Ectodermal cell (in vitro differentiated cells): ENCODE data around the gene PTPRZ1.
A peak's percentile ranks its signal among the peaks of the same experiment; 100 is the strongest.

Experiments used
- H3K27ac ChIP-seq: 2 replicates; pipeline ENCODE4 v1.7.0; 2013; ENCODE audit warnings: mild to moderate bottlenecking, low read depth, low read length; ENCODE audit not compliant: insufficient read depth, poor library complexity, severe bottlenecking
- H3K27me3 ChIP-seq: 2 replicates; pipeline ENCODE4 v1.7.0; 2013; ENCODE audit warnings: mild to moderate bottlenecking, low read length; ENCODE audit not compliant: insufficient read depth, control insufficient read depth, poor library complexity, severe bottlenecking
- H3K36me3 ChIP-seq: one replicate; pipeline ENCODE4 v1.7.0; 2013; ENCODE audit warnings: low read length; ENCODE audit not compliant: control insufficient read depth, insufficient read depth
- H3K4me1 ChIP-seq: one replicate; pipeline ENCODE4 v1.7.0; 2013; ENCODE audit warnings: low read length; ENCODE audit not compliant: control insufficient read depth, insufficient read depth
- H3K4me3 ChIP-seq: 2 replicates; pipeline ENCODE4 v1.7.0; 2013; ENCODE audit warnings: low read depth, low read length, control low read depth; ENCODE audit not compliant: insufficient read depth
- H3K9me3 ChIP-seq: 2 replicates; pipeline ENCODE4 v1.7.0; 2013; ENCODE audit warnings: mild to moderate bottlenecking, low read length, moderate library complexity; ENCODE audit not compliant: control insufficient read depth
- WGBS, 2 experiments: methylation state at CpG; one replicate each; pipeline ENCODE4 v1.1.7; 2013; ENCODE audit warnings: missing lambda C conversion rate in 2 of 2; 5-methylcytosine and 5-hydroxymethylcytosine counted together

PTPRZ1 gene

DNA sequence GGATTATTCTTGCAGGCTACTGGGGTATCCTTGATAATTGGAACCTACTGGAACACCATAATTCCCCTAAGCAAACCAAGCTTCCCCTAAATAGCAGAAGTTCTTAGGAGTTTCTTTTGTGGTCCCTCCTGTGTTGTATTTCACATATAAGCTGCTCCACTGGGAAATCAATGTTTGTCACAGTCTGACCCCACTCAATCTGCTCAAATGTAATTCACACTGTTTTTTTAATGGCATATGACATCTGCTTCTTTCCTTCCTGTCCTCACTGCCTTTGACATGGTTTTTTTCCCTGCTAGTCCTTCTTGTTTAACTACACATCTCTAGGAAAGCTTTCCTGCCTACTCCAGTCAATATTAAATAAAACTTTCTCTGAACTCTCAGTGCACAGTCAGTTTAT lies 1.8 kb upstream of the PTPRZ1 start:
- H3K27ac ChIP-seq, result no peak overlapping the region
- H3K4me3 ChIP-seq, result no peak overlapping the region
- H3K4me1 ChIP-seq, result peaks cover 8% of the 10 kb centered on the region
- H3K36me3 ChIP-seq, result no peaks in the 10 kb centered on the region
- no peaks in the 10 kb centered on the region for H3K9me3 ChIP-seq
- H3K27me3 ChIP-seq, result no peaks in the 10 kb centered on the region

GRCh38 chr7:121873289-121874194 lies 581 bp downstream of the PTPRZ1 start:
- 0% methylated on average over 49 to 50 of the region's 51 CpGs for WGBS, 2 experiments
- Histone ChIP-seq H3K36me3 (no peaks in the 10 kb centered on the region), H3K9me3 (no peaks in the 10 kb centered on the region), H3K4me1 (peaks cover 15% of the 10 kb centered on the region), H3K27me3 (no peaks in the 10 kb centered on the region), H3K27ac (peak overlapping the region; percentile 82), H3K4me3 (peak overlapping the region; percentile 76)

DNA sequence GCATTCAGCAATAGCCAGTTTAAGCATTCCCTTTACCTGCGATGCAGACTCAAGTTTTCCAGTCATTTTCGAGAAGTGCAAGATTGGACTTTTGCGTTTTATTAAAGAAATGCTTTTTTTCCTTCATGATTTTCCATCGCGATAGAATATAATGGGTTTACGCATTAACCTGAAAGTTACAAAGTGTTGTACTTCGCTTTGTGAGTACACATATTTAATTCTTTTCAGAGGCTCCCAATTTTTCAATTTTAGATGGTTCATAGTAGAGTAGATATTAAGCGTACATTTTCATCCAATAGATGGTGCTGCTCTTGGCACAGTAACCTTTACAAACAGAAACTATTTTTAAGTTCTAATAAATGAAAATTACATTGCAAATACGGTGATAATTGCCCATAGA lies 1.3 kb downstream of the PTPRZ1 start:
- peaks cover 17% of the 10 kb centered on the region for H3K4me1 ChIP-seq
- H3K27ac ChIP-seq, result no peak overlapping the region
- no peaks in the 10 kb centered on the region for H3K36me3 ChIP-seq
- H3K27me3 ChIP-seq, result no peaks in the 10 kb centered on the region
- WGBS, 2 experiments, result 1 to 7% methylated on average over 5 to 8 of the region's 9 CpGs
- no peaks in the 10 kb centered on the region for H3K9me3 ChIP-seq
- peak overlapping the region; percentile 76 for H3K4me3 ChIP-seq

GRCh38 chr7:121875203-121875602 lies 2.2 kb downstream of the PTPRZ1 start:
- Histone ChIP-seq H3K9me3 (no peaks in the 10 kb centered on the region), H3K4me1 (peaks cover 22% of the 10 kb centered on the region), H3K4me3 (no peak overlapping the region), H3K36me3 (no peaks in the 10 kb centered on the region), H3K27ac (no peak overlapping the region), H3K27me3 (no peaks in the 10 kb centered on the region)

DNA sequence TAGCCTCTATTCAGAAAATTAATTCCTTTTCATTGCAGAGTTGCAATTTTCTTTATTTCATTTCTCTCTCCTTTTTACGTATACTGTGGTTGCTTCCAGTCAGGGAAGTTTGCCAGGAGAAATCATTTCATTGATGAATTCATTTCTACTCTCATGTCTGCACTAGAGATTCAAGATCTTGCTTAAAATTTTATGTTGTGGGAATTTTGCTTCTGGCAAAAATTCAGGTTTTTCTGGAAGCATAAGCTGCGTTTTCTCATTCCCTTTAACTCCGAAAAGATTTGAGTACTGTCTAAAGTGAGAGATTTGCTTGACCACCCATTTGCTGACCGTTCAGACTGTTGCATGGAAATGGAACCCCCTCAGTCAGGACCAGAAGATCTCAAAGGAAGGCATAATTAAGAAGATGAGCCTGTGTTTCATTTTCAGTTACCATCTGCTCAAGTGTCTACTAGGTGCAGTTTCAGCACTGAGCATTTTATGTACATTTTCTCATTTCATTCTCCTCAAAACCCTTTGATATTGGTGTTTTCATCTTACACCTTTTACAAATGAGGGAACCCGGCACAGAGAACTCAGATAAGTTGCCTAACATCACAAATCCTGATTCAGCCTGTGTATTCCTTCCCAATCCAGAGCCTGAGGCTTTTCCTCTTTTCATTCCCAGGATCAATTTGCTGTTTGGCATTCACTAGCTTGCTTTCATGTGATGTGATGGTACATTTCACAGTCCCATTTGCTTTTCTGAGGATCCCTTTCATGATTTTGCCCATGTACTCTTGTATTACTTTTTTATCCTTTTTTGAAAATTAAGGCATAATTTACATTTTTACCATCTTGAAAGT lies 3.9 kb downstream of the PTPRZ1 start:
- WGBS, 2 experiments, result 82 to 84% methylated on average over 5 of the region's 5 CpGs
- Histone ChIP-seq H3K36me3 (no peaks in the 10 kb centered on the region), H3K27ac (peak overlapping the region; percentile 39), H3K27me3 (no peaks in the 10 kb centered on the region), H3K9me3 (no peaks in the 10 kb centered on the region), H3K4me3 (no peak overlapping the region), H3K4me1 (peaks cover 32% of the 10 kb centered on the region)

DNA sequence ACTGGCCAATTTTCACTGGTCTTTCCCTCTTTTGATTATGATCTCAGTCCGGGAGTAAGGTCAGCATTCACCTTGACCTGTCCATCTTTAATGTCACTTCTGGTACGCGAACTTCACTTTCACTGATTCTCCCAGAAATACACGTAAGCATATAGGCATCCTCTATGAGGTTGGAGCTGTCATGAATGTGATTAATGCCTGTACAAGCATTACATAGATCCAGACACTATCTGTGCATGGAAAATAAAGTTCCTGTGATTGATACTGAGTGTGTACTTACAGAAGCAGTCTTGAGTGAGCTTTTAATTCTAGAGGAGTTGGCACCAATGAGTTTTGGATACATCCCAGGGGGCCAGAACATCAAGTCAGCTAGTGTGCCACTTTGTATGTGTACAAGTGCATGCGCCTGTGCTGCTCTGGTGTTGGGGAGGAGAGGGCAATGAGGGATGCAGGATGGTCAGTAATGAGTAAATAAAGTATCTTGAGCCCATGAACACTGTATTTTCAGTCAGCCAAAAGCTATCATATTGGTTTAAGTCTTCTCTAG lies 6.0 kb downstream of the PTPRZ1 start:
- WGBS, 2 experiments, result 94 to 95% methylated on average over 5 of the region's 5 CpGs
- Histone ChIP-seq H3K9me3 (no peaks in the 10 kb centered on the region), H3K36me3 (no peaks in the 10 kb centered on the region), H3K4me3 (no peak overlapping the region), H3K27ac (no peak overlapping the region), H3K4me1 (peaks cover 36% of the 10 kb centered on the region), H3K27me3 (no peaks in the 10 kb centered on the region)

- H3K4me1 ChIP-seq, result peaks cover 39% of the 10 kb centered on the region
- H3K27me3 ChIP-seq, result no peaks in the 10 kb centered on the region
- no peak overlapping the region for H3K4me3 ChIP-seq
- no peak overlapping the region for H3K27ac ChIP-seq
- H3K9me3 ChIP-seq, result no peaks in the 10 kb centered on the region
- no peaks in the 10 kb centered on the region for H3K36me3 ChIP-seq
- WGBS, 2 experiments, result 94 to 100% methylated on average over 1 of the region's 1 CpG
Observed at GRCh38 chr7:121879544-121879943, 6.6 kb downstream of the PTPRZ1 start.

DNA sequence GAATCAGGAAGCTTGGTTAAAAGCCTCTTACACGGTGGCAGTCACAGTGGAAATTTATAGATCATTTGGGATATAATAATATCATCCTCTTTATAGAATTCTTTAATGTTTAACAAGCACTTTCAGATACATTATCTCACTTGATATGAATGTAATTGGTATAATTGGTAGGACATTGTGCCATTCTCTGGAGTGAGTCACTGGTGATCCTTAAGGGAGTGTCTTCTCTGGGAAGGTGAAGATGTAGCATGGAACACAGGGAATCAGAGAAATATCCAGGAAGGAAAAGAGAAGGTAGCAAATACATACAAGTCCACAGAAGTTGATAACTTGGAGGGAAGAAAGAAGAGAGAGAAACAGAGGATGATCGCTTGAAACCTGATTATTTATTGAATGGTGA lies 9.8 kb downstream of the PTPRZ1 start:
- no peaks in the 10 kb centered on the region for H3K36me3 ChIP-seq
- no peak overlapping the region for H3K4me3 ChIP-seq
- no peaks in the 10 kb centered on the region for H3K9me3 ChIP-seq
- H3K27ac ChIP-seq, result no peak overlapping the region
- 77 to 95% methylated on average over 1 to 2 of the region's 2 CpGs for WGBS, 2 experiments
- H3K27me3 ChIP-seq, result no peaks in the 10 kb centered on the region
- H3K4me1 ChIP-seq, result peaks cover 33% of the 10 kb centered on the region

GRCh38 chr7:121885166-121885920 lies 12.4 kb downstream of the PTPRZ1 start:
- Histone ChIP-seq H3K4me1 (peaks cover 23% of the 10 kb centered on the region), H3K9me3 (no peaks in the 10 kb centered on the region), H3K27ac (no peak overlapping the region), H3K36me3 (no peaks in the 10 kb centered on the region), H3K4me3 (no peak overlapping the region), H3K27me3 (no peaks in the 10 kb centered on the region)
- 84 to 86% methylated on average over 4 of the region's 4 CpGs for WGBS, 2 experiments
